GM19395 (cell line): ENCODE data around the gene SVEP1.
"Not testable (repeated sequence)": the region's sequence is repeated elsewhere in the genome, so short reads cannot be mapped to it uniquely, and the experiment has no call there.

Experiments used
- ATAC-seq: cut with Tn5 transposase; IDR thresholded peaks from one replicate; pipeline ENCODE4 v1.9.1; 2021; ENCODE audit warnings: mild to moderate bottlenecking, moderate library complexity; ENCODE audit not compliant: unreplicated experiment

SVEP1 gene

DNA sequence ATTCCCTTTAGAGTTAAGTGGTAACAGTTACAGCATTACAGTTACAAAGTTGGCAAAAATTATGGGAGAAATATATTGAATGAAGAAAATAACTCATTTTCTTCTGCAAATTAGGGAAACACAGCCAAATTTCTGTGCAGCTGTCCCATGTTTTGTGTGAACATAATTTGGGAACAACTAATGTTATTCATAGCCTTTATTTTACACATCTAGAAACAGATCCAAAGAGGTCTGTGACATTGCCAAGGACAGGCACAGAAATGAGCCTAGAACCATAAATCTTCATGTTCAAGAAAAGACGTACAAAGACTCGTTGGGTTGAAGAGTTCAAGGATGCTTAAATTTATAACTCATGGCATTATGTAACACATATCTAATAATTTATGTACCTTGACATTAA, 127.8 kb downstream of the SVEP1 start:
- no peak for ATAC-seq

DNA sequence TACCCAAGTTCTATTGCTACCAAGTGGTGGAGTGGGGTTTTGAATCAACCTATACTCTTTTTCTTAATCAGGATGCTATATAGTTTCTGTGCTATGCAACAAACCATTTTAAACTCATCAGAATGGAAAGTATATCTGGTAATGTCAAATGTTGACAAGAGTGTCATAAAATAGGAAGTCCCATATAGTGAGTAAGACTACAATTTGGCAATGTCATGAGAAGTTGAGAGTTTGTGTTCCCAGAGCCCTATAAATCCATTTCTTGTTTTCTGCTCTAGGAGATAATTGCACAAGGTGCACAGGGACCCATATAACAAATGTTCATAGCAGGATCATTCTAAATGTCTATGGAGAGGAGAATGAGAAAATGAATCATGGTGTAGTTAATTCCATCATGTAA, 132.1 kb downstream of the SVEP1 start:
- ATAC-seq: no peak

DNA sequence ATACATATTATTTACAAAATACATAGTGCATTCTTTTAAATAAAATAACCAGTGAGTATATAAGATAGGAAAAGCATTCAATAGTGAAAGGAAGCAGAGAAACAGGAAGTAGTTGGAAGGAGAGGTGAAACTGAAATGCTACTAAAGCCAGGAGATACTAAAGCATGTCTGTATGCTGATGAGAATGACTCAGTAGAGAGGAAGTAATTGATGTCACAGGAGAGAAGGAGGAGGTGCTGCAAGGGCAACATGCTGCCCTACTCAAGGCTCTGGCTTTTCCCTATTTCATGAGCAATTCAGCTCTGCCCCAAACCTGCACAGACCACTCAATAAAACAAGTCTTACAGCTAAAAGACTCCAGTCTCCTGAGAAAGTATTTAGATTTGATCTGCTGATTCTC, 133.4 kb downstream of the SVEP1 start:
- ATAC-seq: no peak

DNA sequence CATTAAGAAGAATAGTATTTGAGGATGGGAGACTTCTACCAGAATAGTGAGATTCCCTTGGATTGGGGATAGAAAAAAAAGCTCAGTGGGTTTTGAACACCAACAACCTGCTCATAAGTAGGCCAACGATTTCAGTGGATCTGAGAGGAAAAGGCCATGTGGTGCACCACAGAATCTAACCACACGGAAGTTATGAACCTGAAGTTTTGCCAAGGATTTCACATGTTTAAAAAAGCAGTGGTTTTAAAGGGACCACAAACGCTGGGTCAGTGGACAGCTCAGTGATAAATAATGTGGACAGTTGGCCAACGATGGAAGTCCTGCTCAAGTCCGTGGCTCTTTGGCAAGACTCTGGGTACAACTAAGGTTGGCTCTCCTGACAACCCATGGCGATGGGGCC, 134.6 kb downstream of the SVEP1 start:
- no peak for ATAC-seq

DNA sequence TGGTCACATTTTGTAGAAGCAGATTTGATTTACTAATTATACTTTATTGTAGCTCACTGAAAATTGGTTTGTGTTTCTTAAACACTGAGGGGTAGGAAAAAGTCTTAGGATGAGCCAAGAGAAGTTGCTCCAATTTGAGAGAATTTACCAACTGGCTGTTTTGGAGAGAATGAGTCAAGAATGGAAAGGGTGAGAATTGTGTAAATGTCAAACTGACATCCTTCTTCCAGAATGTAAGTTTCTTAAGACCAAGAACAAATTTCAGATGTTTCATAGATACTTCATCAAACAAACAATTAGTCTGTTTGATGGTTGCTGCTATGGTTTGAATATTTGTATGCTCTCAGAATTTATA, 135.7 kb downstream of the SVEP1 start:
- no peak for ATAC-seq

DNA sequence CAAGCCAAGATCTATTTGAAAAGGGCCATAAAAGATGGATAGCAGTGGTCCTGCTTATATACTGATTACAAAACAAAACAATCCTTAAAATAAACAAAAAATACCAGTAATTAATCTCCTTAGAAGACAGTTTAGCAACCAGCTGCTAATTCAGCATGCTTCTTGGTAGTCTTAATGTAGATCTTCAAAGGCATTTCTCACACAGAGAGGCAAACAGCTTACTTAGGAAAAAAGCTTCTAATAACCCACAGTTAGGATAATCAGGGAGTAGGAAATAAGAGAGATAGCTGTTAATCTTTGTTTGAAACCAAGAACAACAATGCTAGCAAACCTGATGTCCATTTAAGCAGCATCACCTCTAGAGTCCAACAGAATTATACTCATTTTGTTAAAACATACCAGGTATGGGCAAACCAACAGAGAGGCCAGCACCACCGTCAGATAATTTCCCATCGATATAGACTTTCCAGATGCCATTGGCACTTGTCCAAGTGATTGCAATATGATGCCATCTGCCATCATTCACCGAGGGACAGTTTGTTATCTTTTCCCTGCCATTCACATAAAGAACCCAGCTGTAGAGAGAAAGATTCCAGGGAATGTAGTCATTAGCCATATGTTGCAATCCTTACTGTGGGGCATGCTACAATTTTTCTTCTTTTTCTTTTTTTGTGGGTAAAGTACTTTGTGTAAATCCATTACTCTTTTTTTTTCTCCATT, 136.2 kb downstream of the SVEP1 start:
- no peak for ATAC-seq

DNA sequence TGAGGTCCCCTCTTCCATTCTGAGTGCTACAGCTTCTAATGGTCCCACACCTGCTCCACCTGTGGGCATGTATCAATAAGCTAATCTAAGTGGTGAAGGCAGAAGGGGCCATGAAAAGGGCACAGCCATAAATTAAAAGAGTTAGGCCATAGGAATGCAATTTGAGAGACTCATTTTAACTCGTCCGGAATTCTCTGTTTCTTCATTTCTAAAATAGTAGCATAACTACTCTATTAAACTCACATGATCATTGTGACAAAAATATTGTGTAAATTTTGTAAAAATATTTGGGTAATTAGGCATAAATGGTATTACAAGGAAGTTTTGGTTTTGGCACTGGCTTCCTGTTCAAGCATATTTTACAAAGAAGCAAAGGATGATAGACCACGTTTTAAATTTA, 138.7 kb downstream of the SVEP1 start:
- ATAC-seq: no peak

DNA sequence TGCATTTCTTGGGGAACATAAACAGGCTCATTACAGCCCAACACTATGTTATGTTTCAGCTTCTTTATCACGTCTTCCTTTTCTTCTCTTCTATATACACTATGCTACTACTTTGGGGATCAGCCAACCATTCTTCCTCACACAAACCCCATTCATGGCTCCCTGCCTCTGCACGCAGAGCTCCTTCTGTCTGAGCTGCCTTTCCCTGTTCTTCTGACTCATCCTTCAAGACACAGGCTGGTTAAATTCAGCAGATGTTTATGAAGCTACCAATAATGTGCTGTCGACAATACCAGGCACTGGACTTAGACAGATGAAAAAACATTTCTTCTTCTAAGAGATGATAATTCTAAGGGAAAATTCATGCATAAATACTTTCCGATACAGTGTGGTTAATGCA, 139.4 kb downstream of the SVEP1 start:
- ATAC-seq: no peak

DNA sequence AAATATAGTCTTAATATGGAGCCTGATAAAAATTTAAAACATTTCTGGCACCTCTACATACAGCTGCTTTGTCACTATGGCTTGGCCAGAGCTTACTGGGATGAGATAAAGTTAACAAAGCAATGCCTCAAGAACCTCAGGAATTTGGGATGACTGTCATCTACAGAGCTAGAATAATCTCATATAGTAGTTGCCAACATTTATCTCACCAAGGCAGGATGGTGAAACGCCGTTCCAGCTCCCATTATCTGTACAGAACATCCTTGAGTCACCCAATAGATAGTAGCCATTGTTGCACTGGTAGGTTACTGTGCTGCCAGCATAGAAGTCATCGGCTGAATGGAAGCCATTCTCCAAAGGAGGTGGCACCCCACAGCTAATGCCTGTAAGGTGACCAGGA, 147.3 kb downstream of the SVEP1 start:
- ATAC-seq: no peak

DNA sequence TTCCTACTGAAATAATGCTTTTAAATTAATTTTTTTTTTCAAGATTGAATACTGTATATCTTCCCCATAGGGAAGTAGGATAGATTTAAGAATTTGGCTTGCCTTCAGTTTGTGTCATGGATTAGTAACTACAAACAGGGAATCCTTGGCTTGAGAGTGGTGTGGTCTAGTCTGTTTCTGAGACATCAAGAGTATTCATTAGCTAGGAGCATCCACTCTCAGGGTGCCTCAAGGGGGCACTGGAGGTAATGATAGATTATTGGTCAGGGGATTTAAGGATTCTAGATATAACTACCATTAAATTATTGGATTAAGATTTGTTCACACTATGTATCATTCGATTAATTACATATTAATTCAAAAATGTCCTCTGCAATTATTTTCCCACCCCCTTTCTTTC, 150.1 kb downstream of the SVEP1 start:
- no peak for ATAC-seq

DNA sequence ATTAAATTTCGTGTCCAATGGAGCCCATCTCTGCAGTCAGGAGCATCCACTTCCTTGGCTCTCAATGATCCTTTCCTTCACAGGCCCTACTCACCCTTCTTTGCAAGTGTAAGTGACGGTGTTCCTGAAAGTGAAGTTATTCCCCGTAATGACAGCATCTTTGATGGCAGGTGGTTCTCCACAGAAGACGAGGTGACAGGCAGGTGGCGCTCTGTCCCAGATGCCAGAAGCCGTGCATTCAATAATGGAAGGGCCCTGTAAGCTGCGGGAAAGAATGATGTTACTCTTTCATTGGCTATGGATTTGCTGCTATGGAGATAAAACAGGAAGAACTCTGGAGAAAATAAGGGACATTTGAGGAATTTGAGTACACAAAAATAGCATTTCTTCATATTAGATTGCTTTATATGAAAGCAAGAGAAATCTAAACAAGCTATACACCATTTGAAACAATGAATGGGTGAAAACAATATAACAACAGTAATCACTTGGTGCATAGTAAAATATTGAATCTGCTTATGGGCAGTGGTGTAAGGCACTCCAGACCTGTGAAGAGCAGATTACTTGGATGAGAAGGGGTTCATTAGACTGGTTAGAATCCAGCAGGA, 151.9 kb downstream of the SVEP1 start:
- ATAC-seq: peak; percentile 77

DNA sequence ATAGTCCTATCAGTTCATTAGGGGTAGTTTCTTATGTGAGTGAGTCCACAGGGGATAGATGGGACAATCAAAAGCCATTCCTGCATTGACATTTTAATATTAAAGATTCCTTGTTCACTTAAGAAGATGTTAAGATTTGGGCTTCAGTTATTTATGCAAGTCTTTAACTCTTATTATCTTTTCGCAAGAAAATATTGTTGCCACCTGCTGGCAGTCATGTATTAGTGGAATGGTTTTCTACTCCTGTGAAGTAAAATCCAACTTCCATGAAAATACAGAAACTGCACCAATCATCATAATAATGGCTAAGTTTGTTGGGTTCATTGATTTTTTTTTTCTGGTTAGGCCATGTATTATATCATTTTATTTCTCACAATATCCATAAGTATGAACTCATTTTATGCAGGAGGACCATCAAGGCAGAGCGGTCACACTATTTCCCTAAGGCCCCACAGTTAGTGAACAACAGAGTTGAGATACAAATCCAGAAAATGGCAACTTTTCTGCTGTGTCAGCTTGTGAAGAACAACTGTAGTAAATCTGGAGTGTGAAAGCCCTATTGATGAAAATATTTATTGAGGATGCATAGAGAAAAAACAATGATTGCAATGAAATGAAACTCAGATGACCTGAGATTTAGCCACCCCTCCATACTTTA, 153.4 kb downstream of the SVEP1 start:
- no peak for ATAC-seq

DNA sequence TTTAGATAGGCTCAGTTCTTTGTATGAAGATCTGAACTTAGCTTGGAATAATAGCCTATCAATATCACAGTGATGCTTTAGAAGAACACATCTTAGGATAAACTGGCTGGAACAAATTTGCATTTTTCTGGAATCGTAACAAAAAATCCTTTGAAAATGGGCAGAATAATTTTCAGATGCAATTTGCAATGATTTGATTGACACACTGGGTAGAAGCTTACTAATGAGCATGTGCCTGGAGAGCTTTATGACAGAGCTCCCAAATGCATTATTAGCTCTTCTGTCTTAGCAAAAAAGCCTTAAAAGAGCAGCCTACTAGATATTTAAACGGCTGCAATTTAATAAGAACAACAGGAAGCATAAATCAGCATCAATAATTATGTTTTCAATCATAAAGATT, 165.1 kb downstream of the SVEP1 start:
- ATAC-seq: no peak

DNA sequence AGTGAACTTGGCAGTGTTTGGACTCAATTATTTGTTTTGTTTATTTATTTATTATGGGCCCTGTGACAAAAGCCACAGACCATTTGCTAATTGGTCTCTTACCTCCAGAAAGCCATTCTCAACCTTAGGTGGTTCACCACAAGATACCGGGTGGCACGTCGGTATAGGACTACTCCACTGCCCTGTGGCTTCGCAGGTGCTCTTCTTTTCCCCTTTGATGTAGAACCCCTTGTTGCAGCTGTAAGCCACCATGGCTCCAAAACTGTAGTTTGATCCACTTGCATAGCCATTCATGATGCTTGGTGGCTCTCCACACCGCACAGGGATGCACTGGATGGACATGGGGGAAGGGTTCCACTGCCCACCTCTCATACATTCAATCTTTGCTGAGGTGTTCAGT, 168.6 kb downstream of the SVEP1 start:
- no peak for ATAC-seq

DNA sequence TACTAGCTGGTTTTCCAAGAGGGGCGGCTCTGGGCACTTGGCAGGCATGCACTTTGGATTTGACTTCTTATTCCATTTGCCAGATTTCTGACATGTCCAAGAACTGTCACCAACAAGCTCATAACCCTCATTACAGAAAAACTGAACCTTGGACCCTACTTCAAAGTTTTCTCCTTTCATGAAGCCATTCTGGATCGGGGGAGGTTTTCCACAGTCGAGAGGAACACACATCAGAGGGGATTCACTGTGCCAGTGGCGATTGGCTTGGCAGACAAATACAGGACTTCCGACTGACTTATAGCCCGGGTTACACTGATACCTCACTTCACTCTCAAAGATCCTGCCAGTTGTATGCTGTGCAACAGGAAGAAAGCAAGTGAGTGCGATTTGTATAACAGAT, 170.9 kb downstream of the SVEP1 start:
- ATAC-seq: no peak

DNA sequence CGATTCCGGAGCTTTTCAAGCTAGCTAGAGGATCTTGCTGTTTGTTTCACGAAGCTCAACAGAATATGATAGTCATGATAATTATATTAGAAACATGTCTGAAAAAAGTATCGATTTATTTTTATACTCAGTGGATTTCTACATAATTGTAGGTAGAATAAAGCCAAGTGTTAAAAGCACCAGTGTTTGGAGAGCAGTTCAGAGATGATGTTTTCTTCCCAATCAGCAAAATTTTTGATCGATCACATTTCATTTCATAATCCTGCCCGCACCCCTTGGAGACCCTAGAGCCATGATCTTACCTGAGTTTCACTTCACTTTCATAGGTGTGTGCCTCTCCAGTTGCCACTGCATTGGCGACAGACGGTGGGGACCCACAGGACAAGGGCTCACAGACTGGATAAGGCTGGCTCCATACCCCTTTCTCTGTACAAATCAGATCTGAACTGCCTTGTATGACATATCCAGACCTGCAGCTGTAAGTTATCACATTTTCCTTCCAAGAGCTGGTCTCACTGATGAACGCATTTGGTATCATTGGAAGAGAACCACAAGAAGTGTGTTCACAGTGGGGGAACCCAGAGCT, 173.6 kb downstream of the SVEP1 start:
- no peak for ATAC-seq

DNA sequence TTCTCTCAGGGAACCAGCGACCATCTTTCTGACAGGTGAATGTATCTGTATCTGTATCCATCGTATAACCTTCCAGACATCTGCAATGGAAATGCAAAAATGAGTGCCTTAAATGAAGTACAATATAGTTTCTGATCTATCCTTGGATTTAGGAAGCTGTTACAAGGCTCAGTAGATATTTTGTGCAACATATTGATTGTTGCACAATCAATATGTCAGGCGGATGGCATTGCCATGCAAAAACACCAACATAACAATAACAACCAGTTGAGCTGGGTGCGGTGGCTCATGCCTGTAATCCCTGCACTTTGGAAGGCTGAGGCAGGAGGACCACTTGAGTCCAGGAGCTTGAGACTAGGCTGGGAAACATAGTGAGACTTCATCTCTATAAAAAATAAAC, 175.1 kb downstream of the SVEP1 start:
- ATAC-seq: no peak

DNA sequence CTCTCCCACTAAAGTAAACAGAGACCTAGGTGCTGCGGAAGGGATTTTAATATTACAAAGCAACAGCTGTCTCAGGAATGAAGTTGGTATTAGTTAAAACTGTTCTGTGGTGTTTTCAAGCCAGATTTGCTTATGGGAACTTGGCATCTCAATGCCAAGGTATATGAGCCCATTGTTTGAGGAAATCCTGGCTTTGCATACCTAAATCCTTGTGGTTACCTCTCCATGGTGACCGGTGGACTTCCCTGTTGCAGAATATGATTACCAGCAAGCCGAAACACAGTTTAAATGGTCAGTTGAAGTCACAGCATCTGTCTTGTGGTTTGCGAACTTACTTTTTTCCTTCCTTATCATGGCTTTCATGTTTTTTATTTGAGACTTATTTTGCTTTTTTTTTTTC, 179.6 kb downstream of the SVEP1 start:
- ATAC-seq: no peak

DNA sequence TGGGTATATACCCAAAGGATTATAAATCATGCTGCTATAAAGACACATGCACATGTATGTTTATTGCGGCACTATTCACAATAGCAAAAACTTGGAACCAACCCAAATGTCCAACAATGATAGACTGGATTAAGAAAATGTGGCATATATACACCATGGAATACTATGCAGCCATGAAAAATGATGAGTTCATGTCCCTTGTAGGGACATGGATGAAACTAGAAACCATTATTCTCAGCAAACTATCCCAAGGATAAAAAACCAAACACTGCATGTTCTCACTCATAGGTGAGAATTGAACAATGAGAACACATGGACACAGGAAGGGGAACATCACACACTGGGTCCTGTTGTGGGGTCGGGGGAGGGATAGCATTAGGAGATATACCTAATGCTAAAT, 180.5 kb downstream of the SVEP1 start:
- ATAC-seq: not testable (repeated sequence)

DNA sequence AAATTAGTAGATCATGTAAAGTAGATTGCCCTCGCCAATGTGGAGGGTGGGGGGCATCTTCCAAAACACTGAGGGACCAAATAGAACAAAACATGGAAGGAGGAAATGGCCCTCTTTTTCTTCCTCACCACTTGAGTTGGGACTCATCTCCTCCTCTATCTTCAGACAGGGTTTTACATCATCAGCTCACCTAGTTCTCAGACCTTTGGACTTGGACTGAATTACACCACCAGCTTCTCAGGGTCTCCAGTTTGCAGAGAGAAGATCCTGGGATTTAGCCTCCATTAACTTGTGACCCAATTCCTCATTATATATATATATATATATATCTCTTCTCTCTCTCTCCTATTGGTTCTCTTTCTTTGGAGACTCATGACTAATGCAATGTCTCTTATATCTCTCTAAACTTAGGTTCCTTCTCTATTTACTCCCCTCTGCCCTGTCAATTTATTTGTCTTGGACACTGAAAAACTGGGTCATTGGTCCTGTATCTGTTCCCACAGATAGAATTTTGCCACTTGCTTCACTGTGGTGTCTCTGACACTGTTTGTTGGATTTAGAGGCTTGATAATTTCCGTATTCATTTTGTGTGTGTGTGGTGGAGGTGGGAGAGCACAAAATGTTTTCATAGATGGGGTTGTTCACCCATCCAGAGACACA, 187.6 kb downstream of the SVEP1 start:
- ATAC-seq: no peak

DNA sequence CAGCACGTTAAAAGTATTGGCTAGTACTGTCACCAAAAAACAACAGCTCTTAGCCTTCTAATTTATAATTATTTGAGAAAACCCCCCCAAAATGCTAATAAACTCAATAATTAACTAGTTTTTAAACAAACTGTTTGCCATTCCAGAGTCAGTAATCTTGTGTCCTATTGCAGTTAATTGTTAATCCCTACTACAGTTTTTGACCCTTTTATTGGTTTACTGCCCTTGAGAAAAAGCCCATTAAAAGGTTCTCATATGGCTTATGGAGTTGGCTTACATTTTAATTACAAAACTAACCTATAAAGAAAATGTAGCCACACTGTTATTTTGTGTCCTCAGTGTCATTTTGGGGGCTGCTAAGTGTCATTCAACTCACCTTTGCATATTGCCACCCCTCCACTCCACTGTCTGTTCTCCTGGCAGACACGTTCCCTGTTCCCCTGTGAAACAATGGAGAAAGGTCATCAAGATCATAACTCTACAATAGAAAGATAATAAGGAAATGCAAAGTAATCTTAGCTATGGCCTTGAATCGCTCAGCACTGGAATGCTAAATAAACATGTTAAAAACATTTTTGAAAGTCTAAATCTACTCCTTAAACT, 190.3 kb downstream of the SVEP1 start:
- ATAC-seq: no peak
